Neutrophil (primary cell): ENCODE measurements around the gene PREX1.
"Not testable (repeated sequence)": the region's sequence is repeated elsewhere in the genome, so short reads cannot be mapped to it uniquely, and the experiment has no call there.

Experiments used
- H3K27ac ChIP-seq: fragments of 200-600 bp; sonication (generic); 2 replicates; pipeline ENCODE4 v1.5.1; 2016; ENCODE audit warnings: mild to moderate bottlenecking, moderate library complexity
- H3K27me3 ChIP-seq: fragments of 200-600 bp; sonication (generic); 2 replicates; pipeline ENCODE4 v1.6.0; 2016; ENCODE audit warnings: mild to moderate bottlenecking
- H3K36me3 ChIP-seq: fragments of 200-600 bp; sonication (generic); 2 replicates; pipeline ENCODE4 v1.5.1; 2017
- H3K4me1 ChIP-seq, 2 experiments: fragments of 200-600 bp in 1 of 2; sonication (generic) in 1 of 2; 1 replicate in 1 of 2; 2 replicates in 1 of 2; pipeline versions ENCODE4 v1.5.1 to v1.6.1; 2013 to 2016; ENCODE audit warnings: low read depth in 1 of 2, low read length in 1 of 2, mild to moderate bottlenecking in 1 of 2, moderate library complexity in 1 of 2; ENCODE audit not compliant: control insufficient read depth in 1 of 2, insufficient read depth in 1 of 2
- H3K4me3 ChIP-seq, 2 experiments: fragments of 200-600 bp in 1 of 2; sonication (generic) in 1 of 2; 1 replicate in 1 of 2; 2 replicates in 1 of 2; pipeline ENCODE4 v1.5.1; 2013 to 2016; ENCODE audit warnings: low read depth in 1 of 2, low read length in 1 of 2, mild to moderate bottlenecking in 1 of 2, moderate library complexity in 1 of 2
- H3K9me3 ChIP-seq: fragments of 200-600 bp; sonication (generic); 2 replicates; pipeline ENCODE4 v1.5.1; 2016
- TF ChIP-seq, protein P1 (sequence below): fragments of 200-600 bp; sonication (generic); IDR thresholded peaks from 2 replicates; pipeline ENCODE4 v1.5.1; 2016; ENCODE audit warnings: antibody characterized with exemption

The PREX1 gene

GRCh38 chr20:48826883-48827771, 672 bp downstream of the PREX1 start:
- peak overlapping the region; percentile 99 for H3K27ac ChIP-seq

GRCh38 chr20:48826480-48826879, 1.3 kb downstream of the PREX1 start:
- peak overlapping the region; percentile 99 for H3K27ac ChIP-seq
- peaks cover 55 to 67% of the 10 kb centered on the region in 2 experiments for H3K4me1 ChIP-seq

More at GRCh38 chr20:48826883-48827771, 672 bp downstream of the PREX1 start:
- Histone ChIP-seq H3K4me3 (peak overlapping the region; percentile 94 to 99), H3K36me3 (peaks cover 23% of the 10 kb centered on the region), H3K9me3 (no peaks in the 10 kb centered on the region), H3K27me3 (no peaks in the 10 kb centered on the region), H3K4me1 (peaks cover 55 to 67% of the 10 kb centered on the region in 2 experiments)
- TF ChIP-seq, protein P1, sequence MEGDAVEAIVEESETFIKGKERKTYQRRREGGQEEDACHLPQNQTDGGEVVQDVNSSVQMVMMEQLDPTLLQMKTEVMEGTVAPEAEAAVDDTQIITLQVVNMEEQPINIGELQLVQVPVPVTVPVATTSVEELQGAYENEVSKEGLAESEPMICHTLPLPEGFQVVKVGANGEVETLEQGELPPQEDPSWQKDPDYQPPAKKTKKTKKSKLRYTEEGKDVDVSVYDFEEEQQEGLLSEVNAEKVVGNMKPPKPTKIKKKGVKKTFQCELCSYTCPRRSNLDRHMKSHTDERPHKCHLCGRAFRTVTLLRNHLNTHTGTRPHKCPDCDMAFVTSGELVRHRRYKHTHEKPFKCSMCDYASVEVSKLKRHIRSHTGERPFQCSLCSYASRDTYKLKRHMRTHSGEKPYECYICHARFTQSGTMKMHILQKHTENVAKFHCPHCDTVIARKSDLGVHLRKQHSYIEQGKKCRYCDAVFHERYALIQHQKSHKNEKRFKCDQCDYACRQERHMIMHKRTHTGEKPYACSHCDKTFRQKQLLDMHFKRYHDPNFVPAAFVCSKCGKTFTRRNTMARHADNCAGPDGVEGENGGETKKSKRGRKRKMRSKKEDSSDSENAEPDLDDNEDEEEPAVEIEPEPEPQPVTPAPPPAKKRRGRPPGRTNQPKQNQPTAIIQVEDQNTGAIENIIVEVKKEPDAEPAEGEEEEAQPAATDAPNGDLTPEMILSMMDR: no peak

DNA sequence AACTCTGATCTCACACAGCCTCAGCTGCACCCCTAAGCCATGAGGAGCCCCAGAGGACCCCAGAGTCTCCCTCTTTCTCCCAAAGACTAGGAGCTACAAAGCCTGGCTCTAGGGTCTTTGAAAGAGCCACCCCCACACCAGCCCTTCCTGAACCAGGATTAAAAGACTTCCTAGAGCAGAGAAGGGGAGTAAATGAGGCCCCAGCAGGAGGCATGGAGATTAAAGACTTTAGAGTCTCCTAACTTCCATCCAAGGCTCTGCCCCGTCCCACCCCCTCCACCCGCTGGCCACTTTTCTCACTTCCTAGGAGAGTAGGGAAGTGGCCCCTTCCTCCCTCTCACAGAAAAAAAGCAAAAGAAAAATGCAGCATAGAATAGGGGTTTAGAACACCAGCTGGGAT, 1.7 kb downstream of the PREX1 start:
- Histone ChIP-seq H3K4me1 (peaks cover 55 to 67% of the 10 kb centered on the region in 2 experiments), H3K27me3 (no peaks in the 10 kb centered on the region), H3K9me3 (no peaks in the 10 kb centered on the region), H3K4me3 (peak overlapping the region; percentile 94 to 99), H3K27ac (peak overlapping the region; percentile 99), H3K36me3 (peaks cover 33% of the 10 kb centered on the region)
- TF ChIP-seq, protein P1: no peak

More at GRCh38 chr20:48826480-48826879, 1.3 kb downstream of the PREX1 start:
- H3K4me3 ChIP-seq: peak overlapping the region; percentile 94 to 99
- not testable (repeated sequence) for H3K27me3 ChIP-seq, H3K9me3 ChIP-seq
- H3K36me3 ChIP-seq: peaks cover 29% of the 10 kb centered on the region

- Histone ChIP-seq H3K4me3 (peak overlapping the region; percentile 94 to 99), H3K27ac (peak overlapping the region; percentile 99), H3K36me3 (peaks cover 39% of the 10 kb centered on the region), H3K4me1 (peaks cover 59 to 67% of the 10 kb centered on the region in 2 experiments), H3K27me3 (no peaks in the 10 kb centered on the region), H3K9me3 (no peaks in the 10 kb centered on the region)
- TF ChIP-seq, protein P1: no peak
Observed at GRCh38 chr20:48825566-48825920, 2.3 kb downstream of the PREX1 start.

GRCh38 chr20:48824830-48825565, 2.8 kb downstream of the PREX1 start:
- TF ChIP-seq, protein P1: no peak
- peaks cover 44% of the 10 kb centered on the region for H3K36me3 ChIP-seq
- H3K27me3 ChIP-seq: no peaks in the 10 kb centered on the region
- H3K4me1 ChIP-seq: peaks cover 64 to 73% of the 10 kb centered on the region in 2 experiments
- H3K27ac ChIP-seq: peak overlapping the region; percentile 99
- no peaks in the 10 kb centered on the region for H3K9me3 ChIP-seq
- peak overlapping the region; percentile 94 to 99 for H3K4me3 ChIP-seq
